IMR-90 (cell line): ENCODE data around the gene IFT25. TPM values are rescaled to one million over a fixed set of nuclear protein-coding genes. Genes with fewer than 3 reads are reported as not detected.

Experiments
- ATAC-seq: fragments of 200-7000 bp; cut with Tn5 transposase; 2 replicates; pipeline ENCODE4 v1.9.1; 2020; ENCODE audit warnings: low read depth, mild to moderate bottlenecking, moderate library complexity
- BruUV-seq: library from RNA; stranded (reverse); fragments of 400-500 nt; replicated peaks from 2 replicates; lab custom pipeline; 2021; lab: Mats Ljungman, UMichigan
- CTCF ChIA-PET: fragments of 300-600 bp; formaldehyde crosslinking; extraction: SDS; loops from one replicate; lab custom pipeline; 2021; ENCODE audit warnings: antibody characterized with exemption; lab: Yijun Ruan, JAX
- POLR2A ChIA-PET: fragments of 300-600 bp; sonication (Branson Sonifier 250); formaldehyde crosslinking; loops from one replicate; lab custom pipeline; 2022; ENCODE audit warnings: antibody characterized with exemption; ENCODE audit not compliant: unreplicated experiment; lab: Charles Lee
- DNase-seq: peaks from one replicate; pipeline ENCODE4 v3.0.0; 2013
- H2AFZ ChIP-seq: replicated peaks from 2 replicates; pipeline ENCODE3; 2013; ENCODE audit warnings: low read length, mild to moderate bottlenecking; ENCODE audit not compliant: poor library complexity
- H2AK5ac ChIP-seq: 2 replicates; pipeline ENCODE4 v1.6.1; 2013; ENCODE audit warnings: low read depth, low read length, inconsistent platforms
- H2AK9ac ChIP-seq: replicated peaks from 2 replicates; pipeline ENCODE3; 2013; ENCODE audit warnings: mild to moderate bottlenecking, low read depth, low read length, moderate library complexity; ENCODE audit not compliant: poor library complexity
- H2BK120ac ChIP-seq: 2 replicates; pipeline ENCODE4 v1.6.1; 2013; ENCODE audit warnings: low read depth, low read length, inconsistent platforms
- H2BK15ac ChIP-seq: 3 replicates; pipeline ENCODE4 v1.6.1; 2013; ENCODE audit warnings: low read depth, low read length, inconsistent platforms
- H2BK20ac ChIP-seq: 2 replicates; pipeline ENCODE4 v1.6.1; 2013; ENCODE audit warnings: low read depth, mild to moderate bottlenecking, inconsistent platforms, low read length, moderate library complexity
- H2BK5ac ChIP-seq: 2 replicates; pipeline ENCODE4 v1.6.1; 2013; ENCODE audit warnings: mild to moderate bottlenecking, low read depth, low read length, inconsistent platforms; ENCODE audit not compliant: poor library complexity, severe bottlenecking
- H3K14ac ChIP-seq: replicated peaks from 2 replicates; pipeline ENCODE4 v1.6.1; 2013; ENCODE audit warnings: low read depth, low read length, inconsistent platforms
- H3K18ac ChIP-seq: 2 replicates; pipeline ENCODE4 v1.6.1; 2013; ENCODE audit warnings: low read depth, low read length, control low read depth
- H3K23ac ChIP-seq: 2 replicates; pipeline ENCODE4 v1.6.1; 2013; ENCODE audit warnings: low read depth, low read length, inconsistent platforms
- H3K27ac ChIP-seq: 2 replicates; pipeline ENCODE4 v1.5.1; 2013; ENCODE audit warnings: mild to moderate bottlenecking, control low read depth, low read length; ENCODE audit not compliant: insufficient read depth
- H3K27me3 ChIP-seq: 2 replicates; pipeline ENCODE4 v1.6.1; 2013; ENCODE audit warnings: low read length; ENCODE audit not compliant: control insufficient read depth, insufficient read depth
- H3K36me3 ChIP-seq: 2 replicates; pipeline ENCODE4 v1.6.1; 2013; ENCODE audit warnings: low read length, mixed read lengths; ENCODE audit not compliant: control insufficient read depth, insufficient read depth
- H3K4ac ChIP-seq: 2 replicates; pipeline ENCODE4 v1.6.1; 2013; ENCODE audit warnings: low read depth, low read length, inconsistent platforms
- H3K4me1 ChIP-seq: 2 replicates; pipeline ENCODE4 v1.6.1; 2013; ENCODE audit warnings: low read length, mixed read lengths; ENCODE audit not compliant: control insufficient read depth, insufficient read depth
- H3K4me2 ChIP-seq: 2 replicates; pipeline ENCODE4 v1.6.1; 2013; ENCODE audit warnings: low read depth, mild to moderate bottlenecking, control low read depth, low read length, moderate library complexity
- H3K4me3 ChIP-seq: 2 replicates; pipeline ENCODE4 v1.5.1; 2013; ENCODE audit warnings: low read depth, mild to moderate bottlenecking, control low read depth, low read length, moderate library complexity; ENCODE audit not compliant: insufficient read depth
- H3K56ac ChIP-seq: 2 replicates; pipeline ENCODE4 v1.6.1; 2013; ENCODE audit warnings: low read length, inconsistent platforms; ENCODE audit not compliant: insufficient read depth; ENCODE audit errors: extremely low read depth
- H3K79me1 ChIP-seq, 2 experiments: 2 replicates each; pipeline ENCODE4 v1.6.1; 2013; ENCODE audit warnings: low read length in 2 of 2, inconsistent platforms in 1 of 2, low read depth in 1 of 2
- H3K9ac ChIP-seq: 2 replicates; pipeline ENCODE4 v1.6.1; 2013; ENCODE audit warnings: low read depth, low read length, control low read depth
- H3K9me1 ChIP-seq: 2 replicates; pipeline ENCODE4 v1.6.1; 2013; ENCODE audit warnings: low read length, inconsistent platforms; ENCODE audit not compliant: insufficient read depth
- H3K9me3 ChIP-seq: 2 replicates; pipeline ENCODE4 v1.6.1; 2013; ENCODE audit warnings: low read length; ENCODE audit not compliant: control insufficient read depth, insufficient read depth
- H4K20me1 ChIP-seq: 2 replicates; pipeline ENCODE4 v1.6.1; 2013; ENCODE audit warnings: low read length, inconsistent platforms; ENCODE audit not compliant: insufficient read depth
- H4K5ac ChIP-seq: 2 replicates; pipeline ENCODE4 v1.6.1; 2013; ENCODE audit warnings: mild to moderate bottlenecking, low read depth, low read length, control low read depth
- H4K8ac ChIP-seq, 2 experiments: 2 replicates each; pipeline ENCODE4 v1.6.1; 2013; ENCODE audit warnings: low read depth in 2 of 2, low read length in 2 of 2, control low read depth in 1 of 2, inconsistent platforms in 1 of 2
- H4K91ac ChIP-seq: 2 replicates; pipeline ENCODE4 v1.6.1; 2013; ENCODE audit warnings: low read depth, low read length, inconsistent platforms; ENCODE audit not compliant: insufficient read depth
- BHLHE40 ChIP-seq: fragments of 150-350 bp; IDR thresholded peaks from 2 replicates; pipeline ENCODE4 v1.6.1; 2016; ENCODE audit warnings: mild to moderate bottlenecking, low read depth, low read length
- CEBPB ChIP-seq: IDR thresholded peaks from 2 replicates; pipeline ENCODE4 v1.6.1; 2012; ENCODE audit warnings: low read depth, low read length, improper control_type of control experiment
- CHD1 ChIP-seq: IDR thresholded peaks from 2 replicates; pipeline ENCODE4 v1.6.1; 2012; ENCODE audit warnings: low read depth, low read length, improper control_type of control experiment
- ELK1 ChIP-seq: fragments of 150-350 bp; IDR thresholded peaks from 2 replicates; pipeline ENCODE4 v1.6.1; 2016; ENCODE audit warnings: low read depth, mild to moderate bottlenecking, low read length, moderate library complexity, borderline replicate concordance
- FOS ChIP-seq: fragments of 150-350 bp; IDR thresholded peaks from 2 replicates; pipeline ENCODE4 v1.6.1; 2016; ENCODE audit warnings: low read depth, low read length
- MAFK ChIP-seq: IDR thresholded peaks from 2 replicates; pipeline ENCODE4 v1.6.1; 2012; ENCODE audit warnings: low read depth, low read length, improper control_type of control experiment
- POLR2A ChIP-seq: IDR thresholded peaks from 2 replicates; pipeline ENCODE4 v1.6.1; 2012; ENCODE audit warnings: mild to moderate bottlenecking, low read depth, low read length
- RAD21 ChIP-seq: IDR thresholded peaks from 2 replicates; pipeline ENCODE4 v1.6.1; 2012; ENCODE audit warnings: low read length, improper control_type of control experiment
- RCOR1 ChIP-seq: IDR thresholded peaks from 2 replicates; pipeline ENCODE4 v1.6.1; 2012; ENCODE audit warnings: mild to moderate bottlenecking, low read length, improper control_type of control experiment; ENCODE audit not compliant: insufficient replicate concordance
- RFX5 ChIP-seq: IDR thresholded peaks from 2 replicates; pipeline ENCODE4 v1.8.0; 2012; ENCODE audit warnings: low read depth, mild to moderate bottlenecking, low read length, moderate library complexity
- SMC3 ChIP-seq: fragments of 150-350 bp; IDR thresholded peaks from 2 replicates; pipeline ENCODE4 v1.6.1; 2016; ENCODE audit warnings: low read depth, mild to moderate bottlenecking, antibody characterized with exemption, low read length, moderate library complexity
- WGBS, 2 experiments: methylation state at CpG; one replicate each; pipeline versions ENCODE4 v1.1.5 to v1.1.7; 2013; ENCODE audit warnings: missing lambda C conversion rate in 2 of 2; ENCODE audit not compliant: insufficient read length in 1 of 2; ENCODE audit errors: extremely low coverage in 2 of 2; 5-methylcytosine and 5-hydroxymethylcytosine counted together
- dilution Hi-C: fragments of 300-500 bp; cut with HindIII; formaldehyde crosslinking; loops from one replicate; pipeline ENCODE4 v1.14.3; 2018; ENCODE audit warnings: low sequenced_read_pairs; ENCODE audit not compliant: unreplicated experiment
- in situ Hi-C: fragments of 300-500 bp; cut with MboI; formaldehyde crosslinking; loops from 3 replicates; pipeline ENCODE4 v1.14.3; 2019; ENCODE audit warnings: low sequenced_read_pairs, inconsistent platforms, mixed read lengths
- intact Hi-C: fragments of 100-400 bp; cut with micrococcal nuclease; formaldehyde crosslinking; loops from 2 replicates; pipeline ENCODE4 v1.10.0; 2022
- polyA plus RNA-seq, 3 experiments: library from polyadenylated mRNA; depleted of rRNA; stranded (reverse); fragments of >200 nt; gene quantifications; 2 replicates each; pipeline ENCODE4 v1.2.3, GENCODE V29; 2012; ENCODE audit warnings: low replicate concordance in 1 of 3
- total RNA-seq: library from RNA; depleted of rRNA; stranded (reverse); fragments of >200 nt; gene quantifications from 2 replicates; pipeline ENCODE4 v1.2.3, GENCODE V29; 2012
- TF ChIP-seq, protein P1 (sequence below): fragments of 150-350 bp; IDR thresholded peaks from 2 replicates; pipeline ENCODE4 v1.6.1; 2017; ENCODE audit warnings: mild to moderate bottlenecking, antibody characterized with exemption, low read length, low read depth
- TF ChIP-seq, protein P2 (sequence below): conservative IDR thresholded peaks from 2 replicates; pipeline ENCODE4 v1.5.1; 2012; ENCODE audit warnings: mild to moderate bottlenecking, low read depth, low read length, improper control_type of control experiment

IFT25 gene
- total and polyA plus RNA-seq, 2 of the 4 experiments (the other 2 are of a cell fraction): 9.1 to 38.0 TPM

GRCh38 chr1:53942127-53942957, 3.2 kb downstream of the IFT25 start:
- Histone ChIP-seq H3K9me1 (peaks cover 9% of the 10 kb centered on the region), H3K4me1 (peaks cover 13% of the 10 kb centered on the region), H2BK20ac (no peak overlapping the region), H3K4me3 (no peak overlapping the region), H4K8ac (no peak overlapping the region), H3K18ac (no peak overlapping the region), H2AK9ac (no peak overlapping the region), H3K27me3 (no peaks in the 10 kb centered on the region), H2BK120ac (no peak overlapping the region), H3K4ac (no peak overlapping the region), H3K14ac (no peak overlapping the region), H2BK5ac (no peak overlapping the region), H4K91ac (no peak overlapping the region), H3K79me1 (peaks cover 26 to 46% of the 10 kb centered on the region in 2 experiments), H3K9ac (no peak overlapping the region), H3K56ac (no peak overlapping the region), H2BK15ac (no peak overlapping the region), H2AFZ (no peak overlapping the region), H2AK5ac (no peak overlapping the region), H3K36me3 (no peaks in the 10 kb centered on the region), H3K4me2 (no peak overlapping the region), H4K5ac (no peak overlapping the region), H3K27ac (no peak overlapping the region), H3K23ac (0 out of 2 replicates have a peak overlapping the region, but pooled peaks have one; percentile 28), H4K20me1 (peaks cover 16% of the 10 kb centered on the region; the same call in 1 of the 2 replicates), H3K9me3 (no peaks in the 10 kb centered on the region)
- TF ChIP-seq FOS: no peak
- TF ChIP-seq MAFK: no peak
- TF ChIP-seq POLR2A: no peak
- TF ChIP-seq SMC3: no peak
- TF ChIP-seq CHD1: no peak
- no peak for TF ChIP-seq BHLHE40
- no peak for TF ChIP-seq RCOR1
- TF ChIP-seq, protein P1, sequence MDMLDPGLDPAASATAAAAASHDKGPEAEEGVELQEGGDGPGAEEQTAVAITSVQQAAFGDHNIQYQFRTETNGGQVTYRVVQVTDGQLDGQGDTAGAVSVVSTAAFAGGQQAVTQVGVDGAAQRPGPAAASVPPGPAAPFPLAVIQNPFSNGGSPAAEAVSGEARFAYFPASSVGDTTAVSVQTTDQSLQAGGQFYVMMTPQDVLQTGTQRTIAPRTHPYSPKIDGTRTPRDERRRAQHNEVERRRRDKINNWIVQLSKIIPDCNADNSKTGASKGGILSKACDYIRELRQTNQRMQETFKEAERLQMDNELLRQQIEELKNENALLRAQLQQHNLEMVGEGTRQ: no peak
- TF ChIP-seq RFX5: no peak
- TF ChIP-seq RAD21: no peak
- TF ChIP-seq, protein P2, sequence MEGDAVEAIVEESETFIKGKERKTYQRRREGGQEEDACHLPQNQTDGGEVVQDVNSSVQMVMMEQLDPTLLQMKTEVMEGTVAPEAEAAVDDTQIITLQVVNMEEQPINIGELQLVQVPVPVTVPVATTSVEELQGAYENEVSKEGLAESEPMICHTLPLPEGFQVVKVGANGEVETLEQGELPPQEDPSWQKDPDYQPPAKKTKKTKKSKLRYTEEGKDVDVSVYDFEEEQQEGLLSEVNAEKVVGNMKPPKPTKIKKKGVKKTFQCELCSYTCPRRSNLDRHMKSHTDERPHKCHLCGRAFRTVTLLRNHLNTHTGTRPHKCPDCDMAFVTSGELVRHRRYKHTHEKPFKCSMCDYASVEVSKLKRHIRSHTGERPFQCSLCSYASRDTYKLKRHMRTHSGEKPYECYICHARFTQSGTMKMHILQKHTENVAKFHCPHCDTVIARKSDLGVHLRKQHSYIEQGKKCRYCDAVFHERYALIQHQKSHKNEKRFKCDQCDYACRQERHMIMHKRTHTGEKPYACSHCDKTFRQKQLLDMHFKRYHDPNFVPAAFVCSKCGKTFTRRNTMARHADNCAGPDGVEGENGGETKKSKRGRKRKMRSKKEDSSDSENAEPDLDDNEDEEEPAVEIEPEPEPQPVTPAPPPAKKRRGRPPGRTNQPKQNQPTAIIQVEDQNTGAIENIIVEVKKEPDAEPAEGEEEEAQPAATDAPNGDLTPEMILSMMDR: no peak
- no peak for TF ChIP-seq ELK1
- TF ChIP-seq CEBPB: no peak
- dilution Hi-C loops (no loop called here), intact Hi-C loops (no loop called here), in situ Hi-C loops (no loop called here)
- ChIA-PET POLR2A (no interaction called here), CTCF (interaction anchor here (0.6 to 1.2 kb wide), 3 partner anchors 17 to 911 kb away, joined by 3 read pairs; no protein-coding TSS in a partner anchor)
- ATAC-seq (no peak), DNase-seq (no peak)
- BruUV-seq: no TSS peak
- WGBS, 2 experiments: no CpG with 5 or more reads among the region's 7 CpGs
